C4-2B (cell line): Measurements from ENCODE around the gene PEX5.

Experiments used
- CTCF ChIP-seq: fragments of 450-650 bp; conservative IDR thresholded peaks from 2 replicates; pipeline ENCODE4 v1.5.1; 2017; ENCODE audit warnings: mild to moderate bottlenecking
- ZFX ChIP-seq: fragments of 450-650 bp; IDR thresholded peaks from 2 replicates; pipeline ENCODE4 v1.6.1; 2017

- no peak for TF ChIP-seq CTCF
- no peak for TF ChIP-seq ZFX
These were observed 39.1 kb upstream of the PEX5 start for GRCh38 chr12:7150356-7150755.
